WTC11 (cell line): ENCODE data around the gene RNASEL. TPM values are rescaled to one million over a fixed set of nuclear protein-coding genes. Genes with fewer than 3 reads are reported as not detected.

Experiments
- ATAC-seq: fragments of 200-7000 bp; cut with Tn5 transposase; 2 replicates; pipeline ENCODE4 v1.10.0; 2021; ENCODE audit warnings: mild to moderate bottlenecking, moderate library complexity
- CTCF ChIA-PET: fragments of 300-600 bp; sonication (Branson Sonifier 250); formaldehyde crosslinking; loops from one replicate; lab custom pipeline; 2021; ENCODE audit warnings: antibody characterized with exemption; lab: Charles Lee
- POLR2A ChIA-PET: fragments of 350-600 bp; sonication (Branson Sonifier 250); formaldehyde crosslinking; loops from one replicate; lab custom pipeline; 2021; ENCODE audit warnings: antibody characterized with exemption; lab: Charles Lee
- DNase-seq: peaks from one replicate; pipeline ENCODE4 v3.0.0; 2021; ENCODE audit warnings: low spot score
- H3K27ac Mint-ChIP-seq: 2 replicates; pipeline ENCODE4 v1.8.0; 2021; ENCODE audit warnings: mixed read lengths
- H3K27me3 Mint-ChIP-seq: 2 replicates; pipeline ENCODE4 v1.8.0; 2021; ENCODE audit warnings: low read depth, mild to moderate bottlenecking, moderate library complexity, mixed read lengths
- H3K36me3 Mint-ChIP-seq: 2 replicates; pipeline ENCODE4 v1.8.0; 2021; ENCODE audit warnings: mixed read lengths
- H3K4me1 Mint-ChIP-seq: 2 replicates; pipeline ENCODE4 v1.8.0; 2022; ENCODE audit warnings: mixed read lengths
- H3K4me3 Mint-ChIP-seq: 2 replicates; pipeline ENCODE4 v1.8.0; 2021; ENCODE audit warnings: mild to moderate bottlenecking, moderate library complexity, mixed read lengths
- H3K9me3 Mint-ChIP-seq: 2 replicates; pipeline ENCODE4 v1.8.0; 2021; ENCODE audit warnings: mixed read lengths
- E2F5 ChIP-seq: sonication (generic); formaldehyde crosslinking; IDR thresholded peaks from 2 replicates; pipeline ENCODE4 v1.8.1; 2022; ENCODE audit warnings: mild to moderate bottlenecking, moderate library complexity, missing genetic modification reagents
- ELF4 ChIP-seq: sonication (generic); formaldehyde crosslinking; IDR thresholded peaks from 2 replicates; pipeline ENCODE4 v1.8.1; 2022; ENCODE audit warnings: low read depth, mild to moderate bottlenecking, moderate library complexity, missing genetic modification reagents
- HMGA2 ChIP-seq: fragments of 250-450 bp; sonication (Bioruptor Pico); IDR thresholded peaks from 2 replicates; pipeline ENCODE4 v1.4.0; 2021; ENCODE audit warnings: mild to moderate bottlenecking, moderate library complexity
- MYBL2 ChIP-seq: sonication (generic); formaldehyde crosslinking; IDR thresholded peaks from 2 replicates; pipeline ENCODE4 v1.8.1; 2023; ENCODE audit warnings: mild to moderate bottlenecking, moderate library complexity, missing genetic modification reagents
- NFATC4 ChIP-seq: fragments of 250-450 bp; sonication (Bioruptor Pico); IDR thresholded peaks from 2 replicates; pipeline ENCODE4 v1.9.0; 2021; ENCODE audit warnings: mild to moderate bottlenecking
- NFE2L1 ChIP-seq: sonication (generic); formaldehyde crosslinking; IDR thresholded peaks from 2 replicates; pipeline ENCODE4 v1.8.1; 2023; ENCODE audit warnings: missing genetic modification reagents
- NFYB ChIP-seq: sonication (generic); formaldehyde crosslinking; conservative IDR thresholded peaks from 2 replicates; pipeline ENCODE4 v1.8.0; 2022; ENCODE audit warnings: low read depth, missing genetic modification reagents
- NR3C1 ChIP-seq: sonication (generic); formaldehyde crosslinking; conservative IDR thresholded peaks from 2 replicates; pipeline ENCODE4 v1.8.1; 2023; ENCODE audit warnings: low read depth, mild to moderate bottlenecking, missing genetic modification reagents
- SOX15 ChIP-seq: fragments of 250-450 bp; sonication (Bioruptor Pico); IDR thresholded peaks from 2 replicates; pipeline ENCODE4 v1.9.0; 2021; ENCODE audit warnings: mild to moderate bottlenecking
- USF1 ChIP-seq: sonication (generic); formaldehyde crosslinking; IDR thresholded peaks from 2 replicates; pipeline ENCODE4 v1.8.0; 2022; ENCODE audit warnings: mild to moderate bottlenecking, missing genetic modification reagents
- ZNF232 ChIP-seq: sonication (generic); formaldehyde crosslinking; IDR thresholded peaks from 2 replicates; pipeline ENCODE4 v1.8.0; 2022; ENCODE audit warnings: mild to moderate bottlenecking, missing genetic modification reagents
- total RNA-seq: library from RNA; stranded (reverse); gene quantifications from 3 replicates; pipeline ENCODE4 v1.2.3, GENCODE V29; 2021
- TF ChIP-seq, protein P1 (sequence below): sonication (generic); formaldehyde crosslinking; IDR thresholded peaks from 2 replicates; pipeline ENCODE4 v1.8.0; 2022; ENCODE audit warnings: missing genetic modification reagents
- TF ChIP-seq, protein P2 (sequence below): sonication (generic); formaldehyde crosslinking; conservative IDR thresholded peaks from 2 replicates; pipeline ENCODE4 v1.8.1; 2023; ENCODE audit warnings: mild to moderate bottlenecking, low read depth, missing genetic modification reagents, moderate library complexity
- TF ChIP-seq, protein P3 (sequence below): sonication (generic); formaldehyde crosslinking; IDR thresholded peaks from 2 replicates; pipeline ENCODE4 v1.8.0; 2022; ENCODE audit warnings: mild to moderate bottlenecking, missing genetic modification reagents

Gene RNASEL
- total RNA-seq, 1 experiment from 2014 or later = 0.77 TPM

- Mint-ChIP-seq H3K9me3 (peaks cover 11% of the 10 kb centered on the region), H3K4me3 (no peak overlapping the region), H3K27me3 (peaks cover 3% of the 10 kb centered on the region; the same call in 1 of the 2 replicates), H3K27ac (no peak overlapping the region), H3K36me3 (no peaks in the 10 kb centered on the region), H3K4me1 (peaks cover 14% of the 10 kb centered on the region)
- POLR2A ChIA-PET = no interaction called here
- DNase-seq (no peak), ATAC-seq (no peak)
- no peak for TF ChIP-seq ZNF232
- no peak for TF ChIP-seq MYBL2 (CRISPR knock-in tag)
- TF ChIP-seq NFATC4 (CRISPR knock-in tag) = no peak
- CTCF ChIA-PET = no interaction called here
Observed at GRCh38 chr1:182584746-182585145, 4.3 kb downstream of the RNASEL start.

DNA sequence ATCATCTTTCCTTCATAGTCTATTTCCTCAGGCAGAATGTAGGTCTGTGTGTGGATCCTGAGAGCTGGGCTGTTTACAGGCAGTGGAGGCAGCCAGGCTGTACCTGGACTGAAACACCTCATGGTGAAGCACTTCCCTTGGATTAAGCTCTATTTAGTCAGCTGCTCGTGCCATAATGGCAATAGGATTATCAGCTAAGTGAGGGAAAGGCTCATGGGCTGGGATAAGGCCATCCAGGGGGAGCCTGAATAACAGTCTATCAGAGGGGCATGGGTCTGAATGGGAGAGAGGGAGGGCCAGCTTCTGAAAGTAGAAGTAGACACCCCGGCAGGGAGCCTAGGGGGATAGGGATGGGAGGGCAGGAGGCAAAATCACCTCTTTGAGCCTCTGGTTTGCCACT lies 8.3 kb downstream of the RNASEL start:
- H3K36me3 Mint-ChIP-seq = no peaks in the 10 kb centered on the region
- no peak for ATAC-seq
- no peak for DNase-seq
- TF ChIP-seq ELF4 (CRISPR knock-in tag) (no peak), NFE2L1 (CRISPR knock-in tag) (no peak), NFYB (CRISPR knock-in tag) (no peak), NR3C1 (CRISPR knock-in tag) (no peak), HMGA2 (no peak), USF1 (CRISPR knock-in tag) (no peak), SOX15 (no peak), E2F5 (CRISPR knock-in tag) (no peak)
- TF ChIP-seq, protein P1, sequence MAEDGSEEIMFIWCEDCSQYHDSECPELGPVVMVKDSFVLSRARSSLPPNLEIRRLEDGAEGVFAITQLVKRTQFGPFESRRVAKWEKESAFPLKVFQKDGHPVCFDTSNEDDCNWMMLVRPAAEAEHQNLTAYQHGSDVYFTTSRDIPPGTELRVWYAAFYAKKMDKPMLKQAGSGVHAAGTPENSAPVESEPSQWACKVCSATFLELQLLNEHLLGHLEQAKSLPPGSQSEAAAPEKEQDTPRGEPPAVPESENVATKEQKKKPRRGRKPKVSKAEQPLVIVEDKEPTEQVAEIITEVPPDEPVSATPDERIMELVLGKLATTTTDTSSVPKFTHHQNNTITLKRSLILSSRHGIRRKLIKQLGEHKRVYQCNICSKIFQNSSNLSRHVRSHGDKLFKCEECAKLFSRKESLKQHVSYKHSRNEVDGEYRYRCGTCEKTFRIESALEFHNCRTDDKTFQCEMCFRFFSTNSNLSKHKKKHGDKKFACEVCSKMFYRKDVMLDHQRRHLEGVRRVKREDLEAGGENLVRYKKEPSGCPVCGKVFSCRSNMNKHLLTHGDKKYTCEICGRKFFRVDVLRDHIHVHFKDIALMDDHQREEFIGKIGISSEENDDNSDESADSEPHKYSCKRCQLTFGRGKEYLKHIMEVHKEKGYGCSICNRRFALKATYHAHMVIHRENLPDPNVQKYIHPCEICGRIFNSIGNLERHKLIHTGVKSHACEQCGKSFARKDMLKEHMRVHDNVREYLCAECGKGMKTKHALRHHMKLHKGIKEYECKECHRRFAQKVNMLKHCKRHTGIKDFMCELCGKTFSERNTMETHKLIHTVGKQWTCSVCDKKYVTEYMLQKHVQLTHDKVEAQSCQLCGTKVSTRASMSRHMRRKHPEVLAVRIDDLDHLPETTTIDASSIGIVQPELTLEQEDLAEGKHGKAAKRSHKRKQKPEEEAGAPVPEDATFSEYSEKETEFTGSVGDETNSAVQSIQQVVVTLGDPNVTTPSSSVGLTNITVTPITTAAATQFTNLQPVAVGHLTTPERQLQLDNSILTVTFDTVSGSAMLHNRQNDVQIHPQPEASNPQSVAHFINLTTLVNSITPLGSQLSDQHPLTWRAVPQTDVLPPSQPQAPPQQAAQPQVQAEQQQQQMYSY (CRISPR knock-in tag) = no peak
- TF ChIP-seq, protein P2, sequence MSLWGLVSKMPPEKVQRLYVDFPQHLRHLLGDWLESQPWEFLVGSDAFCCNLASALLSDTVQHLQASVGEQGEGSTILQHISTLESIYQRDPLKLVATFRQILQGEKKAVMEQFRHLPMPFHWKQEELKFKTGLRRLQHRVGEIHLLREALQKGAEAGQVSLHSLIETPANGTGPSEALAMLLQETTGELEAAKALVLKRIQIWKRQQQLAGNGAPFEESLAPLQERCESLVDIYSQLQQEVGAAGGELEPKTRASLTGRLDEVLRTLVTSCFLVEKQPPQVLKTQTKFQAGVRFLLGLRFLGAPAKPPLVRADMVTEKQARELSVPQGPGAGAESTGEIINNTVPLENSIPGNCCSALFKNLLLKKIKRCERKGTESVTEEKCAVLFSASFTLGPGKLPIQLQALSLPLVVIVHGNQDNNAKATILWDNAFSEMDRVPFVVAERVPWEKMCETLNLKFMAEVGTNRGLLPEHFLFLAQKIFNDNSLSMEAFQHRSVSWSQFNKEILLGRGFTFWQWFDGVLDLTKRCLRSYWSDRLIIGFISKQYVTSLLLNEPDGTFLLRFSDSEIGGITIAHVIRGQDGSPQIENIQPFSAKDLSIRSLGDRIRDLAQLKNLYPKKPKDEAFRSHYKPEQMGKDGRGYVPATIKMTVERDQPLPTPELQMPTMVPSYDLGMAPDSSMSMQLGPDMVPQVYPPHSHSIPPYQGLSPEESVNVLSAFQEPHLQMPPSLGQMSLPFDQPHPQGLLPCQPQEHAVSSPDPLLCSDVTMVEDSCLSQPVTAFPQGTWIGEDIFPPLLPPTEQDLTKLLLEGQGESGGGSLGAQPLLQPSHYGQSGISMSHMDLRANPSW (CRISPR knock-in tag) = no peak
- TF ChIP-seq, protein P3, sequence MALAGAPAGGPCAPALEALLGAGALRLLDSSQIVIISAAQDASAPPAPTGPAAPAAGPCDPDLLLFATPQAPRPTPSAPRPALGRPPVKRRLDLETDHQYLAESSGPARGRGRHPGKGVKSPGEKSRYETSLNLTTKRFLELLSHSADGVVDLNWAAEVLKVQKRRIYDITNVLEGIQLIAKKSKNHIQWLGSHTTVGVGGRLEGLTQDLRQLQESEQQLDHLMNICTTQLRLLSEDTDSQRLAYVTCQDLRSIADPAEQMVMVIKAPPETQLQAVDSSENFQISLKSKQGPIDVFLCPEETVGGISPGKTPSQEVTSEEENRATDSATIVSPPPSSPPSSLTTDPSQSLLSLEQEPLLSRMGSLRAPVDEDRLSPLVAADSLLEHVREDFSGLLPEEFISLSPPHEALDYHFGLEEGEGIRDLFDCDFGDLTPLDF (CRISPR knock-in tag) = no peak
- ChIA-PET POLR2A (no interaction called here), CTCF (no interaction called here)
- no peaks in the 10 kb centered on the region for H3K4me1 Mint-ChIP-seq
- H3K9me3 Mint-ChIP-seq = no peaks in the 10 kb centered on the region
- H3K27me3 Mint-ChIP-seq = no peaks in the 10 kb centered on the region
- H3K27ac Mint-ChIP-seq = no peak overlapping the region
- no peak overlapping the region for H3K4me3 Mint-ChIP-seq
